ENCODE results near the gene ATR.
"Not testable (repeated sequence)": the region's sequence is repeated elsewhere in the genome, so short reads cannot be mapped to it uniquely, and the experiment has no call there.

DNA sequence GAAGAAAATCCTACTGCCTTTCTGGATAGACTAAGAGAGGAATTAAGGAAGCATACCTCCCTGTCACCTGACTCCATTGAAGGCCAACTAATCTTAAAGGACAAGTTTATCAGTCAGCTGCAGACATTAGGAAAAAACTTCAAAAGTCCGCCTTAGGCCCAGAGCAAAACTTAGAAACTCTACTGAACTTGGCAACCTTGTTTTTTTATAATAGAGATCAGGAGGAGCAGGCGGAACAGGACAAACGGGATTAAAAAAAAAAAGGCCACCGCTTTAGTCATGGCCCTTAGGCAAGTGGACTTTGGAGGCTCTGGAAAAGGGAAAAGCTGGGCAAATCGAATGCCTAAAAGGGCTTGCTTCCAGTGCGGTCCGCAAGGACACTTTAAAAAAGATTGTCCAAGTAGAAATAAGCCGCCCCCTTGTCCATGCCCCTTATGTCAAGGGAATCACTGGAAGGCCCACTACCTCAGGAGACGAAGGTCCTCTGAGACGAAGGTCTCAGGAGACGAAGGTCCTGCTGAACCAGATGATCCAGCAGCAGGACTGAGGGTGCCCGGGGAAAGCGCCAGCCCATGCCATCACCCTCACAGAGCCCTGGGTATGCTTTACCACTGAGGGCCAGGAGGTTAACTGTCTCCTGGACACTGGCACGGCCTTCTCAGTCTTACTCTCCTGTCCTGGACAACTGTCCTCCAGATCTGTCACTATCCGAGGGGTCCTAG, 138.9 kb downstream of the ATR start:
- TF ChIP-seq, protein P1, sequence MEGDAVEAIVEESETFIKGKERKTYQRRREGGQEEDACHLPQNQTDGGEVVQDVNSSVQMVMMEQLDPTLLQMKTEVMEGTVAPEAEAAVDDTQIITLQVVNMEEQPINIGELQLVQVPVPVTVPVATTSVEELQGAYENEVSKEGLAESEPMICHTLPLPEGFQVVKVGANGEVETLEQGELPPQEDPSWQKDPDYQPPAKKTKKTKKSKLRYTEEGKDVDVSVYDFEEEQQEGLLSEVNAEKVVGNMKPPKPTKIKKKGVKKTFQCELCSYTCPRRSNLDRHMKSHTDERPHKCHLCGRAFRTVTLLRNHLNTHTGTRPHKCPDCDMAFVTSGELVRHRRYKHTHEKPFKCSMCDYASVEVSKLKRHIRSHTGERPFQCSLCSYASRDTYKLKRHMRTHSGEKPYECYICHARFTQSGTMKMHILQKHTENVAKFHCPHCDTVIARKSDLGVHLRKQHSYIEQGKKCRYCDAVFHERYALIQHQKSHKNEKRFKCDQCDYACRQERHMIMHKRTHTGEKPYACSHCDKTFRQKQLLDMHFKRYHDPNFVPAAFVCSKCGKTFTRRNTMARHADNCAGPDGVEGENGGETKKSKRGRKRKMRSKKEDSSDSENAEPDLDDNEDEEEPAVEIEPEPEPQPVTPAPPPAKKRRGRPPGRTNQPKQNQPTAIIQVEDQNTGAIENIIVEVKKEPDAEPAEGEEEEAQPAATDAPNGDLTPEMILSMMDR (IDR thresholded peaks at IDR 0.05; ENCODE audit: low read depth, low read length) = not testable (repeated sequence)
- TF ChIP-seq EZH2phosphoT487 (IDR thresholded peaks at IDR 0.05; ENCODE audit: low read depth) = not testable (repeated sequence)

Data from OCI-LY3 (cell line).